WERI-Rb-1 (cell line): ENCODE data around the gene SMC1A.
A peak's percentile ranks its signal among the peaks of the same experiment; 100 is the strongest.

Experiments used
- DNase-seq: peaks from one replicate; pipeline ENCODE4 v3.0.0-alpha.2; 2020
- H3K27ac ChIP-seq: fragments of 250-450 bp; sonication (Bioruptor Pico); 2 replicates; pipeline ENCODE4 v1.5.1; 2020; ENCODE audit warnings: mild to moderate bottlenecking, moderate library complexity
- H3K27me3 ChIP-seq: fragments of 250-450 bp; sonication (Bioruptor Pico); 2 replicates; pipeline ENCODE4 v1.5.1; 2021; ENCODE audit warnings: mild to moderate bottlenecking, low read depth, moderate library complexity; ENCODE audit not compliant: insufficient read depth, severe bottlenecking
- H3K36me3 ChIP-seq: fragments of 250-450 bp; sonication (Bioruptor Pico); 2 replicates; pipeline ENCODE4 v1.5.1; 2020; ENCODE audit warnings: mild to moderate bottlenecking, moderate library complexity
- H3K4me3 ChIP-seq: 2 replicates; pipeline ENCODE4 v1.5.1; 2011; ENCODE audit warnings: low read depth, mild to moderate bottlenecking, control low read depth, low read length
- H3K9me3 ChIP-seq: fragments of 250-450 bp; sonication (Bioruptor Pico); 2 replicates; pipeline ENCODE4 v1.5.1; 2021; ENCODE audit warnings: mild to moderate bottlenecking, moderate library complexity; ENCODE audit not compliant: severe bottlenecking
- TF ChIP-seq, protein P1 (sequence below): IDR thresholded peaks from 2 replicates; pipeline ENCODE4 v1.5.1; 2011; ENCODE audit warnings: low read depth, mild to moderate bottlenecking, control low read depth, inconsistent platforms, low read length

The SMC1A gene

DNA sequence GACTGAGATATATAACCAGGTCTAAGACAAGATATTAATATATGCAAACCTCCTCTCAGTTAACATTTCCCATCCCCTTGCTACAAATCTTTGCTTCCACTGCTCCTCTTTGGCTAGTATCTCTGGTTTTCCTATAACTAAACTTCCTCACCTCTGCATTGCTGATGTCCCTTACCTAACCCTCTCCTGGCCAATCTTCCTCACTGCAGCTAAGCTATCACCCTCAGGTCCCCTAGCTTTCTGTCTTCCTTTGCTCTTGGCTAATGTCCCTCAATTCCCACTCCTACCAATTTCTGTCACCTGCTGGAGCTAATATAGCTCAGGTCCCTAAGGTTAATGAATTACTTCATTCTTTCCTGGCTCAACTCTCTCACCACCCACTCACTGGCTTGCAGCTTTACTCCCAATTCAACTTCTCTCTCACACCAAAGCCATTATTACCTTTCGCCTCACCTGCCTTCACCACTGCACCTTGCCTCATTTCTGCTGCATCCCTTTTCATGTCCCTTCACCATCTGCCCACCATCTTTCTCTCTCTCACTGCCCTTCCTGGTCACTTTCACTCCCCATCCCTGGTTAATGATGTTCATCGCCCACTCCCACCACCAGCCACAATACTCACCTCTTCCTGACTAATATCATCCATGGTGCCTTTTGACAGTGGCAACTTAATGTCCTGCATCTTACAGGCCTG is 26.7 kb downstream of the SMC1A start:
- peaks cover 90% of the 10 kb centered on the region for H3K36me3 ChIP-seq
- TF ChIP-seq, protein P1, sequence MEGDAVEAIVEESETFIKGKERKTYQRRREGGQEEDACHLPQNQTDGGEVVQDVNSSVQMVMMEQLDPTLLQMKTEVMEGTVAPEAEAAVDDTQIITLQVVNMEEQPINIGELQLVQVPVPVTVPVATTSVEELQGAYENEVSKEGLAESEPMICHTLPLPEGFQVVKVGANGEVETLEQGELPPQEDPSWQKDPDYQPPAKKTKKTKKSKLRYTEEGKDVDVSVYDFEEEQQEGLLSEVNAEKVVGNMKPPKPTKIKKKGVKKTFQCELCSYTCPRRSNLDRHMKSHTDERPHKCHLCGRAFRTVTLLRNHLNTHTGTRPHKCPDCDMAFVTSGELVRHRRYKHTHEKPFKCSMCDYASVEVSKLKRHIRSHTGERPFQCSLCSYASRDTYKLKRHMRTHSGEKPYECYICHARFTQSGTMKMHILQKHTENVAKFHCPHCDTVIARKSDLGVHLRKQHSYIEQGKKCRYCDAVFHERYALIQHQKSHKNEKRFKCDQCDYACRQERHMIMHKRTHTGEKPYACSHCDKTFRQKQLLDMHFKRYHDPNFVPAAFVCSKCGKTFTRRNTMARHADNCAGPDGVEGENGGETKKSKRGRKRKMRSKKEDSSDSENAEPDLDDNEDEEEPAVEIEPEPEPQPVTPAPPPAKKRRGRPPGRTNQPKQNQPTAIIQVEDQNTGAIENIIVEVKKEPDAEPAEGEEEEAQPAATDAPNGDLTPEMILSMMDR, result no peak
- no peaks in the 10 kb centered on the region for H3K9me3 ChIP-seq
- no peaks in the 10 kb centered on the region for H3K27me3 ChIP-seq
- no peak overlapping the region for H3K27ac ChIP-seq
- no peak overlapping the region for H3K4me3 ChIP-seq
- DNase-seq, result no peak

- peaks cover 93% of the 10 kb centered on the region for H3K36me3 ChIP-seq
- no peaks in the 10 kb centered on the region for H3K27me3 ChIP-seq
- TF ChIP-seq, protein P1, result no peak
- H3K9me3 ChIP-seq, result no peaks in the 10 kb centered on the region
- no peak overlapping the region for H3K4me3 ChIP-seq
- no peak overlapping the region for H3K27ac ChIP-seq
- DNase-seq, result peak; percentile 22
Measured at GRCh38 chrX:53383376-53384076, 38.9 kb downstream of the SMC1A start.

GRCh38 chrX:53379747-53380146 is 42.7 kb downstream of the SMC1A start:
- Histone ChIP-seq H3K36me3 (peaks cover 77% of the 10 kb centered on the region), H3K9me3 (no peaks in the 10 kb centered on the region), H3K27ac (no peak overlapping the region), H3K27me3 (no peaks in the 10 kb centered on the region), H3K4me3 (no peak overlapping the region)
- DNase-seq, result no peak
- TF ChIP-seq, protein P1, result no peak

GRCh38 chrX:53379008-53379710 is 43.3 kb downstream of the SMC1A start:
- Histone ChIP-seq H3K9me3 (no peaks in the 10 kb centered on the region), H3K36me3 (peaks cover 73% of the 10 kb centered on the region), H3K27me3 (no peaks in the 10 kb centered on the region), H3K4me3 (no peak overlapping the region), H3K27ac (no peak overlapping the region)
- TF ChIP-seq, protein P1, result no peak
- DNase-seq, result no peak

- DNase-seq, result no peak
- H3K27me3 ChIP-seq, result no peaks in the 10 kb centered on the region
- peaks cover 56% of the 10 kb centered on the region for H3K36me3 ChIP-seq
- no peaks in the 10 kb centered on the region for H3K9me3 ChIP-seq
- TF ChIP-seq, protein P1, result no peak
- no peak overlapping the region for H3K4me3 ChIP-seq
- no peak overlapping the region for H3K27ac ChIP-seq
Measured at GRCh38 chrX:53377464-53377863, 45.0 kb downstream of the SMC1A start.
